Measurements from ENCODE around the gene TRAF1.
A peak's percentile ranks its signal among the peaks of the same experiment; 100 is the strongest.
"Not testable (repeated sequence)": the region's sequence is repeated elsewhere in the genome, so short reads cannot be mapped to it uniquely, and the experiment has no call there.

The TRAF1 gene, protein sequence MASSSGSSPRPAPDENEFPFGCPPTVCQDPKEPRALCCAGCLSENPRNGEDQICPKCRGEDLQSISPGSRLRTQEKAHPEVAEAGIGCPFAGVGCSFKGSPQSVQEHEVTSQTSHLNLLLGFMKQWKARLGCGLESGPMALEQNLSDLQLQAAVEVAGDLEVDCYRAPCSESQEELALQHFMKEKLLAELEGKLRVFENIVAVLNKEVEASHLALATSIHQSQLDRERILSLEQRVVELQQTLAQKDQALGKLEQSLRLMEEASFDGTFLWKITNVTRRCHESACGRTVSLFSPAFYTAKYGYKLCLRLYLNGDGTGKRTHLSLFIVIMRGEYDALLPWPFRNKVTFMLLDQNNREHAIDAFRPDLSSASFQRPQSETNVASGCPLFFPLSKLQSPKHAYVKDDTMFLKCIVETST

GRCh38 chr9:120926397-120926928 lies at the start of gene TRAF1:
Gene TRAF1 (minus strand): TSS chr9:120926796. CDS start chr9:120926075, 721 bp downstream.
- no peak for DNase-seq

GRCh38 chr9:120974921-120975320 lies 48.3 kb upstream of the TRAF1 start:
- DNase-seq, result no peak

- DNase-seq, result no peak
Observed at GRCh38 chr9:120974181-120974580, 47.6 kb upstream of the TRAF1 start.

DNA sequence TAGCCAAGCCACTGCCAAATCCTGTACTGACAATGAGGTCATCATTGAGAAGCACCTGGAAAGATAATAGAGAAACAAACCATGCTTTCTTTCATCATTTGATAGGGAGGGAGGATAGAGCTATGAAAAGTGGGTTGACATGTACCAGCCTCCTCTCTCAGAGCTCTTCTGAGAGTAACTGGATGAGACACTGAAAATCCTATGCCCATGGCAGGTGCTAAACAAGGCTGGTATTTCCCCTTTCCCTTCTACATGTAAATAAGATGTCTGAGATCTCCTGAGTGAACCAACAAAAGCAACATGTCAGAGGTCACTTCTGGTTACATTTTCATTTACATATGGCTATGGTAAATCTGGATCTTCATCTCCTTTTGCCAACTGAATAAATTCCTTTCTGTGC lies 45.3 kb upstream of the TRAF1 start:
- no peak for DNase-seq

GRCh38 chr9:120971471-120971870 lies 44.9 kb upstream of the TRAF1 start:
- DNase-seq, result not testable (repeated sequence)

DNA sequence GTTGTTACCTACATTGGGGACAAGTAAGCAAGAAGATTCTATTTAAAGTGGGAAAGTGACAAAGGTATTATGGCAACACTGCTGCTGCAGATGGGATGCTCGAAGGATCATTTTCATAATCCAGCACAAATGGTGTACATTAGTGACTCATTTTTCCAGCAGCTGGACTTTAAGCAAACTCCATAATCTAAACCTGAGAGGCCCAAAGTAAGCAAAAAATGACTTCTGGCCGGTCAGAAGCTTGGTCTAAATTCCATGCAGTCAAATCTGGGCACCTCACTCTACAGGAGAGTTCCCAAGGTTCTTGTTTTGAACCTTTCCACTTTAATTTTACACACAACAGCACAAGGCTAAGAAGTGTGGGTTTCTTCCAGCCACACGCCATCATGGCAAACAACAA lies 43.6 kb upstream of the TRAF1 start:
- no peak for DNase-seq

DNA sequence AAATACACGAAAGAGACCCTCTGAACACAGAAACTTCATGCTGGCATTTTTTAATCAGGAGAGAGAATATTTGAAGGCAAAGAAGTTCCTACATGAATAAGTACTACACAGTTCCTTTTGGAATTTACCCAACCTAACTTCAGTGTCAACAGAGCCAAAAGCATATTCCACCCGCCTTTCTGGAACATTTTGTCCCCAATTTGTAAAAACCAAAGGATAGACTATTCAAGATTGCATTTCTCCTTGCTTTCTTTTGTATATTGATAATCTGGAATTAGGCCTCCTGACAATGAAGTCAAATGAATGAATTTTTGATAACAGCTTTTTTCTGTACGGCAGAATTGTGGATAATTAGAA lies 39.4 kb upstream of the TRAF1 start:
- no peak for DNase-seq

- DNase-seq, result no peak
Observed at GRCh38 chr9:120965344-120966012, 38.9 kb upstream of the TRAF1 start.

GRCh38 chr9:120961936-120962335 lies 35.3 kb upstream of the TRAF1 start:
- DNase-seq, result no peak

GRCh38 chr9:120960001-120960400 lies 33.4 kb upstream of the TRAF1 start:
- DNase-seq, result no peak

- DNase-seq, result no peak
Observed at GRCh38 chr9:120956862-120957261, 30.3 kb upstream of the TRAF1 start.

DNA sequence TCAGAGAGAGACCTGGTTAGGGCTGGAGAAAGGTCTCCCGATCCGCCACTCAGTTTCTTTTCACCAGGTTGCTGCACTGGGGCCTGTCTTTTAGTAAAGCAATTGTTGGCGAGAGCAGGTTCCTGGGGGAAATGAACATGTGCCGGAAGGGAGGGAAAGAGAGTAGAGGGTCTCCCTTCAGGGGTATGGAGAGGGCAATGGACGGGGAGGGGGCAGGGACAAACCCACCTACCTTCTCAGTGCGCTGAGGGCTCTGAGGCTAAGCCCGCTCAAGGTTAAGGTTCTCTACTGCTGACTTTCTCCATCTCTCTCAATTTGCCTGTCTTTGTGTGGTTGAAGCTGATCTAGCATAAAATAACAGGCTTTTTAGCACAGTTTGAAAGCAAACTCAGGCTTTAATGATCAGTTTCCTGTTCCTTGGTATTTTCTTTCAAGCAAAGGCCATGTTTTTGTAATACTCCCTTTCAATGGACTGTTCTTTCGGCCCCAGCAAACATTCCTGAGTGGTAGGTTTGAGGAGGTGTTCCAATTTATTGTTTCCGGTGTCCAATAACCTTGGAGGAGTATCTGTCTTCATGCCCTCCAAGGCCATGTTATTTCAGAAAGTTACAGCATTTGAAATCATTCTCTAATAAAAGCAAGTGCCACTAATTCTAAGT lies 25.5 kb upstream of the TRAF1 start:
- no peak for DNase-seq

GRCh38 chr9:120950421-120951388 lies 24.1 kb upstream of the TRAF1 start:
- no peak for DNase-seq

DNA sequence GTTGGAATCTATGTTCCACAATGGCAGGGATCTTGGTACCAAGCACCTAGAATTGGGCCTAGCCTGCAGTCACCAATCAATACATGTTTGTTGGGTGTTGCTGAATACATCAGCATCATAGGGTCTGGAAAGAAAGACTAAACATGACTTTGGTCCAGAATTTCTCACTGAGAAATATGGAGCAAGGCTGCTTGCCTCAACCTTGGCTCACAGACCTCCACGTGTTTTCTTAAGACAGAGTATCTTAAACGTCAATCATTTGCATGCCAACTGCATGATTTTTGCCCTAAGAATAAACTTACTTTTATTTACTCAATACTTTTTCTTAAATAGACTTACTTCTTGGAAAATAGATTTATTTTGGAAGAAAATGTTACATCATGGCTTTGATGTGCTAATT lies 22.7 kb upstream of the TRAF1 start:
- no peak for DNase-seq

DNA sequence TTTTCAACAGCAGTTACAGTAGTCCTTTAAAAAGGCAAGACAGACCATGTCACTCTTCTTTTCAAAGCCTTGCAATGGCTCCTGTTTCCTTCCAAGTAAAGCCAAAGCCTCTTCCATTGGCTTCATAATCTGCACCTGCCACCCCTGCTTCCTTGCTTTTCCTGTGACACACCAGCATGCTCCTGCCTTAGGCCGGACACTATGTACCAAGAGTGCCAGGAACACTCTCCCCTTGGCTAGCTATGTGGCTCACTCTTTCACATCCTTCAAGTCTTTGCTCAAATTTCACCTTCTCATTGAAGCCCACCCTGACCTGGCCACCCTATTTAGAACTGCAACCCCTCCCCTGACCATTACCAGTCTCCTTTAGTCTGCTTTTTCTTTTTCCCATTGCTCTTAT lies 22.2 kb upstream of the TRAF1 start:
- no peak for DNase-seq

DNA sequence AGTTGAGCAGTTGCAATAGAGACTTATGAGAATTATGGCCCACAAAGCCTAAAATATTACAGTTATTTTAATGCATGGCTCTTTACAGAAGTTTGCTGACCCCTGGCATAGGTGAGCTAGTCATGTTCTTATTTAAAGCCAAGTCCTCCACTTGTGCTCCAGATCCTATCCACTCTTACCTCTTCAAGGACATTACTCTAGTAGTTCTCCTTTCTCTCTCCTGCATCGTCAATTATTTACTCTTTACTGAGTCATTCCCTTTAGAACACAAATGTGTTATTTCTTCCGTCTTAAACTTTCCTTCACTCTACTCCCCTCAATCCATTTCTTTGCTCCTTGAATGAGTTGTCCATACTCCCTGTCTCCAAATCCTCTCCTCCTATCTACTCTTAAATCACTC lies 20.6 kb upstream of the TRAF1 start:
- DNase-seq, result no peak

DNA sequence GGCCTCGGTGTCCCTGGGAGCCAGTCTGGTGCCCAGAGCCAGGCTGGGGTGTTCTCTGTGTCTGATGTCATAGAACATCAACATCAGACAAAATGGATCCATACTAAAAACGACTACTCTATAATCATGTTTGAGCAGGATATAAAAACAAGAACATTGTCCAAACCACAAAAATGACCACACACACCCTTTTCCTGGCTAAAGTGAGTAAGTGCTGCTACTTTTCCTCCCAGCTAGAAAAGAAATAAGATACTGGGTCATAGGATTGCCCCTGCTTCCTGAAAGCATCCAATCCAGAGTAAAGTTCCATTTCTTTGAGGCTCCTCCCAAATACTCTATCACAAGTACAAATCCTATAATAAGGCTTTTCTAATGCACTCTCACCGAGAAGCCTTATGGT lies 19.7 kb upstream of the TRAF1 start:
- no peak for DNase-seq

- no peak for DNase-seq
Observed at GRCh38 chr9:120944948-120945347, 18.4 kb upstream of the TRAF1 start.

GRCh38 chr9:120944434-120944843 lies 17.8 kb upstream of the TRAF1 start:
- peak; percentile 21 for DNase-seq

- no peak for DNase-seq
Observed at GRCh38 chr9:120942186-120943001, 15.8 kb upstream of the TRAF1 start.

- no peak for DNase-seq
Observed at GRCh38 chr9:120941046-120941770, 14.6 kb upstream of the TRAF1 start.

Measured in NCI-H2171 (cell line).